Ishikawa (cell line): ENCODE data around the gene C14orf132.

Source experiments
- CEBPB ChIP-seq: IDR thresholded peaks from 2 replicates; pipeline ENCODE4 v1.6.1; 2012
- CREB1 ChIP-seq: IDR thresholded peaks from 2 replicates; pipeline ENCODE4 v1.6.1; 2012; ENCODE audit warnings: low read depth
- EGR1 ChIP-seq: IDR thresholded peaks from 2 replicates; pipeline ENCODE4 v1.6.1; 2012
- EP300 ChIP-seq: IDR thresholded peaks from 2 replicates; pipeline ENCODE4 v1.6.1; 2012; ENCODE audit warnings: borderline replicate concordance
- FOXM1 ChIP-seq: IDR thresholded peaks from 2 replicates; pipeline ENCODE4 v1.6.1; 2012; ENCODE audit warnings: low read depth, borderline replicate concordance
- NFIC ChIP-seq: IDR thresholded peaks from 2 replicates; pipeline ENCODE4 v1.6.1; 2012
- RAD21 ChIP-seq: IDR thresholded peaks from 2 replicates; pipeline ENCODE4 v1.6.1; 2012; ENCODE audit warnings: low read depth
- REST ChIP-seq: IDR thresholded peaks from 2 replicates; pipeline ENCODE4 v1.6.1; 2012; ENCODE audit warnings: low read depth, mild to moderate bottlenecking
- TAF1 ChIP-seq: IDR thresholded peaks from 2 replicates; pipeline ENCODE4 v1.6.1; 2012; ENCODE audit warnings: low read depth, mild to moderate bottlenecking
- TCF12 ChIP-seq: IDR thresholded peaks from 2 replicates; pipeline ENCODE4 v1.6.1; 2012; ENCODE audit warnings: low read depth
- TEAD4 ChIP-seq: IDR thresholded peaks from 2 replicates; pipeline ENCODE4 v1.6.1; 2012
- USF1 ChIP-seq: IDR thresholded peaks from 2 replicates; pipeline ENCODE4 v1.6.1; 2012
- YY1 ChIP-seq: IDR thresholded peaks from 2 replicates; pipeline ENCODE4 v1.6.1; 2012; ENCODE audit warnings: low read depth
- ZBTB7A ChIP-seq: IDR thresholded peaks from 2 replicates; pipeline ENCODE4 v1.6.1; 2012; ENCODE audit warnings: low read depth
- TF ChIP-seq, protein P1 (sequence below): IDR thresholded peaks from 2 replicates; pipeline ENCODE4 v1.6.1; 2012

C14orf132 gene

DNA sequence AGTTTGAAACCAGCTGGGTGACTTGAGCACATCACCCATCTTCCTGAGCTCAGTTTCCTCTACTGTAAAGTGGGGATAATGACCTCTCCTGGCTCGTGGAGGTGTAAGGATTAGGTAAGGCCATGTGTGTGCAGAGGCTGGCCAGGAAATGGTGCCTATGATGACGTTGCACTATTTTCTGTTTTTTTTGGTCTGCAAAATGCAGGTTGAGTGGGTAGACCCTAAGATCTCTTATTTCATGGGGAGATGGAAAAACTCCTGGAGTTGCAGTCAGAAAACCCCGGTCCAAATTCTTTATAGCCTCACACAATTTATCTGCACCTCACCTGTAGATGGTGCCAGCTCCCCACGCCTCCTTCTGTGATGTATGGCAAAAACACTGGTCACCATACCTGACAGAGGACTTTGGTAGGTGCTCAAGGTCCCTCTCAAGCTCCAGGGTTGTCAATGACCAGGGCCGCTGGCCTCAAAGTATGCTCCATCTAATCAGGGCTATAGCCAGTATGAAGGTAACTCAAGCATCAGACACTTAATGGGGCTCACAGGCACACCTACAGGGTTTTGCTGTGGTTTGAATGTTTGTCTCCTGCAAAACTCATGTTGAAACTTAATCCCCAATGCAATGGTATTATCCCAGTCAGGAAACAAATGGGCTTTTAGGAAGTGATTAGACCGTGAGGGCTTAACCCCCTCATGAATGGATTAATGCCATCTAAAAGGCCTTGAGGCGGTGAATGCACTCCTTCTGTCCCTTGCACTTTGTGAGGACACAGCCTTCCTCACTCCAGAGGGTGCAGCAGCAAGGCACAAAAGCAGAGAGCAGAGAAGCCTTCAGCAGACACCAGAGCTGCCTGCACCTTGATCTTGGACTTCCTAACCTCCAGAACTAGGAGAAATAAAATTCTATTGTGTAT lies 17.6 kb downstream of the C14orf132 start:
- no peak for TF ChIP-seq EGR1
- TF ChIP-seq CEBPB, result no peak
- TF ChIP-seq RAD21, result peak; percentile 27; the same call in 1 of the 2 replicates
- TF ChIP-seq ZBTB7A, result no peak
- no peak for TF ChIP-seq CREB1
- TF ChIP-seq TCF12, result no peak
- TF ChIP-seq USF1, result no peak
- TF ChIP-seq REST, result no peak

DNA sequence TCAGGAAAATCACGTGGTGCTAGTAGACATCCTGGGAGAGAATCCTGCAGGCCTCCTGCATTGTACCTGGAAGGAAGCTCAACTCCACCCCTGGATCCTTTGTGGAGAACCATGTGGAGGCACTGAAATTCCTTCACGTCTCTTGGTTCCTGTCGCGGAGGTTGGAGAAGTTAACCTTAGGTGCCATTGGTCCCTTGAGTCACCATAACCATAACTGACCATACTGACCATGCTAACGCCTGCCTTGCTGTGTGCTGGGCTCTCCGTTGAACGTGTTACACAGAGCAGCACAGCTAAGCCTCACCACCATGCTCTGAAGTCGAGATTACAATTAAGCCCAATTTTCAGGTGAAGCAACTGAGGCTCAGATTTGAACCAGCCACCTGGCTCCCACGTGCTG lies 18.6 kb downstream of the C14orf132 start:
- TF ChIP-seq YY1, result no peak
- TF ChIP-seq FOXM1, result no peak
- TF ChIP-seq TCF12, result no peak
- no peak for TF ChIP-seq RAD21
- TF ChIP-seq, protein P1, sequence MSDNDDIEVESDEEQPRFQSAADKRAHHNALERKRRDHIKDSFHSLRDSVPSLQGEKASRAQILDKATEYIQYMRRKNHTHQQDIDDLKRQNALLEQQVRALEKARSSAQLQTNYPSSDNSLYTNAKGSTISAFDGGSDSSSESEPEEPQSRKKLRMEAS, result no peak
- TF ChIP-seq ZBTB7A, result no peak
- TF ChIP-seq EGR1, result no peak
- TF ChIP-seq CEBPB, result no peak
- no peak for TF ChIP-seq USF1
- no peak for TF ChIP-seq REST
- no peak for TF ChIP-seq CREB1
- no peak for TF ChIP-seq NFIC
- TF ChIP-seq TEAD4, result no peak

GRCh38 chr14:96058576-96059200 lies 19.5 kb downstream of the C14orf132 start:
- TF ChIP-seq TAF1 (no peak), RAD21 (no peak), USF1 (no peak), NFIC (no peak), CEBPB (no peak)

DNA sequence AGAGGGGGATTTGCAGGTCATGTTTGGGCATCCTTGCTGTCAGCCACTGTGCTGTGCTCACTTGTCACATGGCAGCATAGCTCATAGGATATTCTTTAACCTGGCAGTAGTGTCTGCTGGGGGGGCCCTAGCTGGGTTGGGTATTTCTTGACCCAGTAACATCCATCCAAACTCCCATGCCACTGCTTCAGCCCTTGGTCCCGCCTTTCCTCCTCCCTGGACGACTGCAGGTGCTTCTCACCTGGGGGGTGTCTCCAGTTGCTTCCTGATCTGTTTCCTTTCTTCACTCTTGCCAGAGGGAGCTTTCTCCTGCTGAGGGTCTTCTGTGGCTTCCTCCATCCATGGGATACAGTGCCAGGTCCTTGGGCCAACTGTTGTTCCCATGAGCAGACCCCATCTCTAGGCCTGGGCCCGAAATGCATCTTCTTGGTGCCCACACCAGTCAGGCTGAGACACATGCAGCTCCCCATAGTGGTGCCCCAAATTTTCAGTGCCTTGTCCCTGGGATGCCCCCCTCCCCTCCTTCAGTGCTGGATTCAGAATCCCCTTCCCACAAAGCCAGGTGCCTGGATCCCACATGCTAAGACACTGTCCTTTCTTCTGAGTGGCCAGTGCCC lies 20.5 kb downstream of the C14orf132 start:
- TF ChIP-seq TAF1, result no peak
- TF ChIP-seq YY1, result no peak
- TF ChIP-seq, protein P1, result no peak
- no peak for TF ChIP-seq CEBPB
- TF ChIP-seq TCF12, result no peak
- no peak for TF ChIP-seq USF1
- TF ChIP-seq TEAD4, result no peak
- TF ChIP-seq REST, result no peak
- TF ChIP-seq RAD21, result no peak
- TF ChIP-seq EP300, result no peak
- TF ChIP-seq ZBTB7A, result no peak
